Mammary epithelial cell (primary cell): ENCODE results near the gene ZNF366.

Source experiments
- CTCF ChIP-seq, 2 donors: IDR thresholded peaks in 1 of 2; conservative IDR thresholded peaks in 1 of 2; 2 replicates each; pipeline ENCODE4 v1.5.1; 2011 to 2012; ENCODE audit warnings: inconsistent platforms in 2 of 2, low read length in 2 of 2, mild to moderate bottlenecking in 2 of 2, control low read depth in 1 of 2, low read depth in 1 of 2; ENCODE audit not compliant: insufficient read depth in 1 of 2; ENCODE audit errors: extremely low read depth in 1 of 2
- EZH2 ChIP-seq: IDR thresholded peaks from 2 replicates; pipeline ENCODE4 v1.6.1; 2012; ENCODE audit warnings: low read length, inconsistent platforms, borderline replicate concordance

GRCh38 chr5:72516916-72517315, 9.7 kb upstream of the ZNF366 start:
- no peak for TF ChIP-seq EZH2
- no peak for TF ChIP-seq CTCF (conservative IDR thresholded peaks at IDR 0.05 in 1 of 2, IDR thresholded peaks at IDR 0.05 in 1 of 2; ENCODE audit: extremely low read depth in 1 of 2, insufficient read depth in 1 of 2, low read depth in 1 of 2, low read length in 2 of 2)
